OCI-LY7 (cell line): ENCODE measurements around the gene PLA2G15. TPM values are rescaled to one million over a fixed set of nuclear protein-coding genes. Genes with fewer than 3 reads are reported as not detected.

Source experiments
- BruUV-seq: library from RNA; stranded (reverse); fragments of 400-500 nt; replicated peaks from 2 replicates; lab custom pipeline; 2021; lab: Mats Ljungman, UMichigan
- CTCF ChIA-PET: fragments of 300-600 bp; sonication (Branson Sonifier 250); formaldehyde crosslinking; loops from one replicate; lab custom pipeline; 2022; ENCODE audit warnings: antibody characterized with exemption; ENCODE audit not compliant: unreplicated experiment; lab: Charles Lee
- POLR2A ChIA-PET: fragments of 300-600 bp; sonication (Branson Sonifier 250); formaldehyde crosslinking; loops from one replicate; lab custom pipeline; 2022; ENCODE audit warnings: antibody characterized with exemption; lab: Charles Lee
- DNase-seq: peaks from one replicate; pipeline ENCODE4 v3.0.0-alpha.2; 2015; ENCODE audit warnings: low spot score
- H2AFZ ChIP-seq: fragments of 200-600 bp; sonication (generic), shearing (Covaris generic); 2 replicates; pipeline ENCODE4 v1.6.1; 2014; ENCODE audit warnings: mild to moderate bottlenecking, antibody characterized with exemption, low read length, moderate library complexity
- H3K27ac ChIP-seq: fragments of 200-600 bp; sonication (generic); 2 replicates; pipeline ENCODE4 v1.5.1; 2014; ENCODE audit warnings: mixed run types, low read depth, mild to moderate bottlenecking, moderate library complexity, low read length, inconsistent platforms; ENCODE audit not compliant: poor library complexity, severe bottlenecking
- H3K36me3 ChIP-seq: fragments of 200-600 bp; sonication (generic); 2 replicates; pipeline ENCODE4 v1.6.1; 2014; ENCODE audit warnings: mild to moderate bottlenecking, antibody characterized with exemption, low read length, moderate library complexity, mixed read lengths; ENCODE audit not compliant: insufficient read depth
- H3K4me1 ChIP-seq: fragments of 200-600 bp; sonication (generic); 2 replicates; pipeline ENCODE4 v1.5.1; 2014; ENCODE audit warnings: mild to moderate bottlenecking, low read length; ENCODE audit not compliant: insufficient read depth, poor library complexity, severe bottlenecking
- H3K4me2 ChIP-seq: fragments of 200-600 bp; sonication (generic); 2 replicates; pipeline ENCODE4 v1.6.1; 2014; ENCODE audit warnings: mild to moderate bottlenecking, low read length
- H3K4me3 ChIP-seq: fragments of 200-600 bp; sonication (generic); 2 replicates; pipeline ENCODE4 v1.5.1; 2014; ENCODE audit warnings: mild to moderate bottlenecking, low read depth, low read length; ENCODE audit not compliant: poor library complexity, severe bottlenecking
- H3K79me2 ChIP-seq: fragments of 200-600 bp; sonication (generic); 2 replicates; pipeline ENCODE4 v1.6.1; 2016; ENCODE audit warnings: low read depth, mild to moderate bottlenecking, low read length, moderate library complexity, mixed read lengths; ENCODE audit not compliant: insufficient read depth
- H3K9me2 ChIP-seq: fragments of 200-600 bp; sonication (generic); 2 replicates; pipeline ENCODE4 v1.6.1; 2016; ENCODE audit warnings: mild to moderate bottlenecking, low read length, mixed read lengths; ENCODE audit not compliant: insufficient read depth
- H3K9me3 ChIP-seq: fragments of 200-600 bp; sonication (generic); 2 replicates; pipeline ENCODE4 v1.6.1; 2014; ENCODE audit warnings: mild to moderate bottlenecking, mixed run types, low read length, mixed read lengths
- H4K20me1 ChIP-seq: fragments of 200-600 bp; sonication (generic); 2 replicates; pipeline ENCODE4 v1.6.1; 2014; ENCODE audit warnings: mild to moderate bottlenecking, antibody characterized with exemption, low read length, moderate library complexity, mixed read lengths; ENCODE audit not compliant: insufficient read depth
- EZH2phosphoT487 ChIP-seq: fragments of 200-600 bp; sonication (generic); IDR thresholded peaks from 2 replicates; pipeline ENCODE4 v1.6.1; 2018; ENCODE audit warnings: low read depth, borderline replicate concordance, mild to moderate bottlenecking, mixed run types, antibody characterized with exemption, low read length, moderate library complexity, mixed read lengths
- intact Hi-C: fragments of 100-400 bp; cut with micrococcal nuclease; formaldehyde crosslinking; loops from one replicate; pipeline ENCODE4 v1.10.0; 2022; ENCODE audit not compliant: unreplicated experiment
- total RNA-seq, 2 experiments: library from RNA; depleted of rRNA in 1 of 2; stranded (reverse); fragments of >200 nt in 1 of 2; shearing (Covaris generic) in 1 of 2; gene quantifications; 2 replicates each; pipeline ENCODE4 v1.2.3, GENCODE V29; 2014 to 2022
- TF ChIP-seq, protein P1 (sequence below): fragments of 200-600 bp; sonication (generic); conservative IDR thresholded peaks from 2 replicates; pipeline ENCODE4 v1.5.1; 2014; ENCODE audit warnings: mild to moderate bottlenecking, antibody characterized with exemption, low read length, moderate library complexity, mixed read lengths

PLA2G15 gene
- total RNA-seq, 2 experiments from 2014 or later, result 27.5 to 46.2 TPM

- Histone ChIP-seq H3K79me2 (peaks cover 71% of the 10 kb centered on the region), H3K27ac (peak overlapping the region; percentile 79), H3K9me2 (no peaks in the 10 kb centered on the region), H3K4me3 (no peak overlapping the region), H2AFZ (no peak overlapping the region), H3K4me2 (peak overlapping the region; percentile 29; the same call in 1 of the 2 replicates), H4K20me1 (no peaks in the 10 kb centered on the region), H3K9me3 (no peaks in the 10 kb centered on the region), H3K4me1 (peaks cover 60% of the 10 kb centered on the region), H3K36me3 (peaks cover 77% of the 10 kb centered on the region)
- DNase-seq, result no peak
- BruUV-seq, result no TSS peak
- intact Hi-C loops, result no loop called here
- ChIA-PET POLR2A (interaction anchor here (0.6 to 1.3 kb wide), 6 partner anchors 9 to 1344 kb away, joined by 3 to 5 read pairs (median 3); partner anchors contain the start of gene SLC7A6), CTCF (no interaction called here)
- TF ChIP-seq EZH2phosphoT487, result no peak
- TF ChIP-seq, protein P1, sequence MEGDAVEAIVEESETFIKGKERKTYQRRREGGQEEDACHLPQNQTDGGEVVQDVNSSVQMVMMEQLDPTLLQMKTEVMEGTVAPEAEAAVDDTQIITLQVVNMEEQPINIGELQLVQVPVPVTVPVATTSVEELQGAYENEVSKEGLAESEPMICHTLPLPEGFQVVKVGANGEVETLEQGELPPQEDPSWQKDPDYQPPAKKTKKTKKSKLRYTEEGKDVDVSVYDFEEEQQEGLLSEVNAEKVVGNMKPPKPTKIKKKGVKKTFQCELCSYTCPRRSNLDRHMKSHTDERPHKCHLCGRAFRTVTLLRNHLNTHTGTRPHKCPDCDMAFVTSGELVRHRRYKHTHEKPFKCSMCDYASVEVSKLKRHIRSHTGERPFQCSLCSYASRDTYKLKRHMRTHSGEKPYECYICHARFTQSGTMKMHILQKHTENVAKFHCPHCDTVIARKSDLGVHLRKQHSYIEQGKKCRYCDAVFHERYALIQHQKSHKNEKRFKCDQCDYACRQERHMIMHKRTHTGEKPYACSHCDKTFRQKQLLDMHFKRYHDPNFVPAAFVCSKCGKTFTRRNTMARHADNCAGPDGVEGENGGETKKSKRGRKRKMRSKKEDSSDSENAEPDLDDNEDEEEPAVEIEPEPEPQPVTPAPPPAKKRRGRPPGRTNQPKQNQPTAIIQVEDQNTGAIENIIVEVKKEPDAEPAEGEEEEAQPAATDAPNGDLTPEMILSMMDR, result no peak
Measured at GRCh38 chr16:68274441-68274840, 29.3 kb downstream of the PLA2G15 start.

- CTCF ChIA-PET, result no interaction called here
- H3K4me3 ChIP-seq, result peak overlapping the region; percentile 9
- BruUV-seq, result TSS peak; percentile 53
- H3K4me2 ChIP-seq, result peak overlapping the region; percentile 62
- H3K79me2 ChIP-seq, result peaks cover 70% of the 10 kb centered on the region
- DNase-seq, result peak; percentile 71
- peak overlapping the region; percentile 79 for H3K27ac ChIP-seq
- H3K9me2 ChIP-seq, result no peaks in the 10 kb centered on the region
- peaks cover 73% of the 10 kb centered on the region for H3K4me1 ChIP-seq
- no peaks in the 10 kb centered on the region for H4K20me1 ChIP-seq
- intact Hi-C loops, result no loop called here
- H2AFZ ChIP-seq, result no peak overlapping the region
- no peaks in the 10 kb centered on the region for H3K9me3 ChIP-seq
- POLR2A ChIA-PET, result interaction anchor here (1.3 to 2.0 kb wide), 2 partner anchors 10 to 12 kb away, joined by 3 to 10 read pairs; partner anchors contain the start of gene SLC7A6
- H3K36me3 ChIP-seq, result peaks cover 72% of the 10 kb centered on the region
- no peak for TF ChIP-seq EZH2phosphoT487
- TF ChIP-seq, protein P1, result no peak
Measured at GRCh38 chr16:68275611-68276191, 30.5 kb downstream of the PLA2G15 start.

DNA sequence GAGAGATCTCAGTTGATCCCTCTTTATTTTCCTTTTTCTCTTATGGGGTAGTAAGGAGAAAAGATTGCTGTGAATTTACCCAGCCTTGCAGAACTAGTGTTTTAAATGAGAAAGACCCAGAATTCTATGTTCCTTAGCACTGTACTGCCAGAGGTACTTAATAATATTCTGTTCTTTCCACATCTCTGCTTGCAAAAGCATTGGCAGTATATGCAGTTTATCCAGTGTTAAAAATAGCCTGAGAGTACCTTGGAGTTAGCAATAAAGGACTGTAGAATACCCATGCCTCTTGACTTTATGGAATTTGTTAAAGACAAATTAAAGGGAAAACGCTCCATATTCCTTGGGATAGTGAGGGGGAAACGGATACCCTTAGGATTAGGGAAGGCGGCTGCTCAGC lies 31.1 kb downstream of the PLA2G15 start:
- intact Hi-C loops, result no loop called here
- CTCF ChIA-PET, result no interaction called here
- H3K79me2 ChIP-seq, result peaks cover 69% of the 10 kb centered on the region
- BruUV-seq, result no TSS peak
- H3K4me1 ChIP-seq, result peaks cover 76% of the 10 kb centered on the region
- no peak for DNase-seq
- H3K36me3 ChIP-seq, result peaks cover 71% of the 10 kb centered on the region
- H3K9me3 ChIP-seq, result no peaks in the 10 kb centered on the region
- H3K9me2 ChIP-seq, result no peaks in the 10 kb centered on the region
- H3K27ac ChIP-seq, result peak overlapping the region; percentile 79
- H3K4me3 ChIP-seq, result no peak overlapping the region
- POLR2A ChIA-PET, result interaction anchor here (1.0 to 2.0 kb wide), 3 partner anchors 10 to 12 kb away, joined by 3 to 10 read pairs (median 3); partner anchors contain the start of gene SLC7A6
- no peak for TF ChIP-seq EZH2phosphoT487
- TF ChIP-seq, protein P1, result no peak
- H3K4me2 ChIP-seq, result peak overlapping the region; percentile 62
- H2AFZ ChIP-seq, result no peak overlapping the region
- H4K20me1 ChIP-seq, result no peaks in the 10 kb centered on the region
